ENCODE data around the gene SCYL1.

DNA sequence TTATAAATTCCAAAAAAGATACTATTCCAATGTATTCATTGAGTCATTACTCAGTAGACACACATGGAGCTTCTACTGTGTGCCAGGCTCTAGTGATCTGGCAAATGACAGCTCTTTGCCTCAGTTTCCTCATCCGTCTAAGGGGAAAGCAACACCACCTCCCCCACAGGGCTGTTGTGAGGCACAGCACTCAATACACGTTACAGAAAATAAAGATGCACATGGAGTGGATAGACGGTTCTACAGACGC lies 32.6 kb upstream of the SCYL1 start:
- TF ChIP-seq, protein P1, sequence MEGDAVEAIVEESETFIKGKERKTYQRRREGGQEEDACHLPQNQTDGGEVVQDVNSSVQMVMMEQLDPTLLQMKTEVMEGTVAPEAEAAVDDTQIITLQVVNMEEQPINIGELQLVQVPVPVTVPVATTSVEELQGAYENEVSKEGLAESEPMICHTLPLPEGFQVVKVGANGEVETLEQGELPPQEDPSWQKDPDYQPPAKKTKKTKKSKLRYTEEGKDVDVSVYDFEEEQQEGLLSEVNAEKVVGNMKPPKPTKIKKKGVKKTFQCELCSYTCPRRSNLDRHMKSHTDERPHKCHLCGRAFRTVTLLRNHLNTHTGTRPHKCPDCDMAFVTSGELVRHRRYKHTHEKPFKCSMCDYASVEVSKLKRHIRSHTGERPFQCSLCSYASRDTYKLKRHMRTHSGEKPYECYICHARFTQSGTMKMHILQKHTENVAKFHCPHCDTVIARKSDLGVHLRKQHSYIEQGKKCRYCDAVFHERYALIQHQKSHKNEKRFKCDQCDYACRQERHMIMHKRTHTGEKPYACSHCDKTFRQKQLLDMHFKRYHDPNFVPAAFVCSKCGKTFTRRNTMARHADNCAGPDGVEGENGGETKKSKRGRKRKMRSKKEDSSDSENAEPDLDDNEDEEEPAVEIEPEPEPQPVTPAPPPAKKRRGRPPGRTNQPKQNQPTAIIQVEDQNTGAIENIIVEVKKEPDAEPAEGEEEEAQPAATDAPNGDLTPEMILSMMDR (IDR thresholded peaks at IDR 0.05): no peak
- no peak for TF ChIP-seq POLR2A (IDR thresholded peaks at IDR 0.05)
- no peak for TF ChIP-seq EP300 (IDR thresholded peaks at IDR 0.05)
- no peak for TF ChIP-seq POLR2AphosphoS5 (IDR thresholded peaks at IDR 0.05)
